Neural cell (in vitro differentiated cells): ENCODE measurements around the gene PTK6. TPM values are rescaled to one million over a fixed set of nuclear protein-coding genes. Genes with fewer than 3 reads are reported as not detected.

Experiments used
- H2AFZ ChIP-seq: fragments of 200-600, 300-800 bp; sonication (generic), shearing (Covaris generic); 2 replicates; pipeline ENCODE4 v1.6.0; 2014; ENCODE audit warnings: low read depth, mild to moderate bottlenecking, antibody characterized with exemption, low read length, moderate library complexity
- H3F3A ChIP-seq: fragments of 200-600 bp; shearing (Covaris generic); 2 replicates; pipeline ENCODE4 v1.6.1; 2016; ENCODE audit warnings: mild to moderate bottlenecking, moderate library complexity, mixed read lengths, antibody characterized with exemption, low read length; ENCODE audit not compliant: insufficient read depth, poor library complexity, severe bottlenecking
- H3K27ac ChIP-seq: fragments of 200-600, 300-800 bp; sonication (generic), shearing (Covaris generic); 2 replicates; pipeline ENCODE4 v1.5.1; 2014; ENCODE audit warnings: mild to moderate bottlenecking, low read length, moderate library complexity
- H3K27me3 ChIP-seq: fragments of 300-800, 200-600 bp; sonication (generic), shearing (Covaris generic); 2 replicates; pipeline ENCODE4 v1.6.0; 2014; ENCODE audit warnings: mild to moderate bottlenecking, low read depth, low read length, moderate library complexity; ENCODE audit not compliant: insufficient read depth
- H3K36me3 ChIP-seq: fragments of 300-800, 200-600 bp; sonication (generic), shearing (Covaris generic); 2 replicates; pipeline ENCODE4 v1.5.1; 2014; ENCODE audit warnings: mild to moderate bottlenecking, antibody characterized with exemption, low read length, moderate library complexity; ENCODE audit not compliant: insufficient read depth
- H3K4me2 ChIP-seq: fragments of 300-800, 200-600 bp; sonication (generic), shearing (Covaris generic); 2 replicates; pipeline ENCODE4 v1.6.0; 2014; ENCODE audit warnings: mild to moderate bottlenecking, low read length
- H3K4me3 ChIP-seq: fragments of 300-800, 200-600 bp; sonication (generic), shearing (Covaris generic); 2 replicates; pipeline ENCODE4 v1.5.1; 2014; ENCODE audit warnings: mild to moderate bottlenecking, low read length, moderate library complexity
- H3K79me2 ChIP-seq: fragments of 200-600 bp; shearing (Covaris generic); replicated peaks from 2 replicates; pipeline ENCODE4 v1.6.0; 2014; ENCODE audit warnings: mild to moderate bottlenecking, low read length, moderate library complexity; ENCODE audit not compliant: insufficient read depth
- H3K9ac ChIP-seq: fragments of 300-800, 200-600 bp; sonication (generic), shearing (Covaris generic); 2 replicates; pipeline ENCODE4 v1.6.1; 2016; ENCODE audit warnings: mild to moderate bottlenecking, low read length, mixed read lengths
- H3K9me2 ChIP-seq: fragments of 200-600 bp; shearing (Covaris generic); 2 replicates; pipeline ENCODE4 v1.6.1; 2016; ENCODE audit warnings: mild to moderate bottlenecking, low read length, mixed read lengths; ENCODE audit not compliant: insufficient read depth
- H3K9me3 ChIP-seq: fragments of 200-600, 300-800 bp; sonication (generic), shearing (Covaris generic); 2 replicates; pipeline ENCODE4 v1.6.1; 2016; ENCODE audit warnings: mild to moderate bottlenecking, mixed run types, low read length, moderate library complexity, mixed read lengths
- H4K20me1 ChIP-seq: fragments of 200-600 bp; shearing (Covaris generic); 2 replicates; pipeline ENCODE4 v1.6.1; 2016; ENCODE audit warnings: mild to moderate bottlenecking, mixed run types; ENCODE audit not compliant: insufficient read depth
- CTCF ChIP-seq: fragments of 450-650 bp; IDR thresholded peaks from 2 replicates; pipeline ENCODE4 v1.5.1; 2014; ENCODE audit warnings: antibody characterized with exemption, mild to moderate bottlenecking, moderate library complexity; ENCODE audit not compliant: poor library complexity, severe bottlenecking
- EP300 ChIP-seq: fragments of 450-650 bp; conservative IDR thresholded peaks from 2 replicates; pipeline ENCODE4 v1.6.1; 2014; ENCODE audit warnings: antibody characterized with exemption, mild to moderate bottlenecking, moderate library complexity; ENCODE audit not compliant: poor library complexity, severe bottlenecking
- EZH2 ChIP-seq: fragments of 200-600, 300-800 bp; shearing (Covaris generic), sonication (generic); IDR thresholded peaks from 2 replicates; pipeline ENCODE4 v1.6.1; 2014; ENCODE audit warnings: antibody characterized with exemption, low read length, borderline replicate concordance, mild to moderate bottlenecking; ENCODE audit not compliant: insufficient read depth, poor library complexity, severe bottlenecking
- MXI1 ChIP-seq: fragments of 450-650 bp; conservative IDR thresholded peaks from 2 replicates; pipeline ENCODE4 v1.6.1; 2014; ENCODE audit warnings: antibody characterized with exemption, mild to moderate bottlenecking; ENCODE audit not compliant: poor library complexity, severe bottlenecking
- POLR2AphosphoS5 ChIP-seq: IDR thresholded peaks from 2 replicates; pipeline ENCODE4 v1.6.1; 2012
- RAD21 ChIP-seq: fragments of 450-650 bp; conservative IDR thresholded peaks from 2 replicates; pipeline ENCODE4 v1.6.1; 2014; ENCODE audit warnings: antibody characterized with exemption, mild to moderate bottlenecking, moderate library complexity
- REST ChIP-seq: IDR thresholded peaks from 2 replicates; pipeline ENCODE4 v1.6.1; 2012; ENCODE audit warnings: borderline replicate concordance
- SMC3 ChIP-seq: fragments of 450-650 bp; conservative IDR thresholded peaks from 2 replicates; pipeline ENCODE4 v1.6.1; 2014; ENCODE audit warnings: antibody characterized with exemption, mild to moderate bottlenecking, moderate library complexity; ENCODE audit not compliant: poor library complexity
- TAF1 ChIP-seq: IDR thresholded peaks from 2 replicates; pipeline ENCODE4 v1.6.1; 2012; ENCODE audit warnings: low read depth
- polyA plus RNA-seq: library from polyadenylated mRNA; depleted of rRNA; stranded (reverse); fragments of >200 nt; gene quantifications from 2 replicates; pipeline ENCODE4 v1.2.3, GENCODE V29; 2014

The PTK6 gene
- polyA plus RNA-seq, 1 donor from 2014 or later: not detected

DNA sequence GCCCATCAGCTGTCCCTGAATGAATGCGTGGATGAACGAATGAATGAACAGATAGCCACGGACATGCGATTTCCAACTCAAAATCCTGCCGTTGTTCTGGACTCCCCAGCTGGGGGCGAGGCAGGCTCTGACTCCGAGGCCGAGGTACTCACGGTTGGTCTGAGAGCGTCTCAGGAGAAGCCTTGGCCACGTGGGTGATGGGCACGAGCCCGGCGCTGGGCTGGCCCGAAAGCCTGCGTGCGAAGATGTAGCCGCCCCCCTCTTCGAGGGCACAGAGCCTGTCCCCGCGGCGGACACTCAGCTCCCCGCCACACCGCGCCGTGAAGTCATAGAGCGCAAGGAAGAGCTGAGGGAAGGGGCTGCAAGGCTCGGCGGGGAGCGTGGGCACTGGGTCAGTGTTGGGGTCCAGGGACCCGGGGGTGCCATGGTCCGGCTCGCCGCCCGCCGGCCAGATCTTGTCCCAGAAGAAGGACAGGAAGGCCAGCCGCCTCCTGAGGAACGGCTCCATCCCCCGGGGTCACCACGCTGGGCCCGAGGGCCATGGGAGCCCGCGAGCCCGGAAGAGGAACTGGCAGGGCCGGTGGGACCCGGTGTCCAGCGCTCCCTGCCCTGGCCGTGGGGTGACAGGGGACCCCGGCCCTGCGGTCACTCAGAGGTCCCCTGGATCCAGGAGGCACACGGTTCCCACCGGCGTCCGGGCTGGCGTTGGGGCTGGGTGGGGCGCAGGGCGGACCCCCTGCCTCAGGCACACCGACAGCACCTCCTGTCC, 10.0 kb upstream of the PTK6 start:
- H3F3A ChIP-seq: no peaks in the 10 kb centered on the region
- H2AFZ ChIP-seq: no peak overlapping the region
- no peaks in the 10 kb centered on the region for H3K36me3 ChIP-seq
- no peaks in the 10 kb centered on the region for H4K20me1 ChIP-seq
- no peaks in the 10 kb centered on the region for H3K9me3 ChIP-seq
- H3K9ac ChIP-seq: no peak overlapping the region
- H3K27me3 ChIP-seq: no peaks in the 10 kb centered on the region
- H3K27ac ChIP-seq: no peak overlapping the region
- H3K9me2 ChIP-seq: no peaks in the 10 kb centered on the region
- TF ChIP-seq EP300 (no peak), EZH2 (no peak), RAD21 (no peak), TAF1 (no peak), SMC3 (no peak), CTCF (no peak), REST (no peak), MXI1 (no peak), POLR2AphosphoS5 (no peak)
- H3K79me2 ChIP-seq: no peaks in the 10 kb centered on the region
- no peak overlapping the region for H3K4me2 ChIP-seq
- no peak overlapping the region for H3K4me3 ChIP-seq

- H3K4me3 ChIP-seq: no peak overlapping the region
- H3K27me3 ChIP-seq: no peaks in the 10 kb centered on the region
- no peak overlapping the region for H2AFZ ChIP-seq
- TF ChIP-seq TAF1 (no peak), CTCF (no peak), POLR2AphosphoS5 (no peak), SMC3 (no peak), MXI1 (no peak)
- H3K9ac ChIP-seq: no peak overlapping the region
- H3K9me3 ChIP-seq: no peaks in the 10 kb centered on the region
- no peak overlapping the region for H3K4me2 ChIP-seq
- H3K36me3 ChIP-seq: no peaks in the 10 kb centered on the region
- H3K79me2 ChIP-seq: no peaks in the 10 kb centered on the region
- H4K20me1 ChIP-seq: no peaks in the 10 kb centered on the region
- H3F3A ChIP-seq: no peaks in the 10 kb centered on the region
- no peak overlapping the region for H3K27ac ChIP-seq
- H3K9me2 ChIP-seq: no peaks in the 10 kb centered on the region
Measured at GRCh38 chr20:63546256-63546955, 9.2 kb upstream of the PTK6 start.
